GM12891 (cell line): Measurements from ENCODE around the gene SLC3A2.

Experiments used
- POLR2A ChIP-seq: IDR thresholded peaks from 2 replicates; pipeline ENCODE4 v1.6.1; 2011; ENCODE audit warnings: low read depth, low read length, control low read depth
- POLR2AphosphoS5 ChIP-seq: IDR thresholded peaks from 2 replicates; pipeline ENCODE4 v1.6.1; 2011; ENCODE audit warnings: low read depth, low read length, control low read depth
- TAF1 ChIP-seq: IDR thresholded peaks from 2 replicates; pipeline ENCODE4 v1.6.1; 2011; ENCODE audit warnings: low read depth, low read length, control low read depth

GRCh38 chr11:62883673-62884072, 3.0 kb downstream of the SLC3A2 start:
- TF ChIP-seq POLR2AphosphoS5, result 0 out of 2 replicates have a peak, but pooled peaks have one; percentile 10
- no peak for TF ChIP-seq TAF1
- TF ChIP-seq POLR2A, result no peak
